HG03439 (cell line): ENCODE data around the gene GABBR2.

Experiments used
- ATAC-seq: cut with Tn5 transposase; IDR thresholded peaks from one replicate; pipeline ENCODE4 v1.9.1; 2021; ENCODE audit warnings: mild to moderate bottlenecking, moderate library complexity; ENCODE audit not compliant: unreplicated experiment

GABBR2 gene

GRCh38 chr9:98381311-98382103, 327.2 kb downstream of the GABBR2 start:
- ATAC-seq = no peak

GRCh38 chr9:98380065-98380681, 328.6 kb downstream of the GABBR2 start:
- ATAC-seq = no peak

- no peak for ATAC-seq
Observed at GRCh38 chr9:98379572-98379971, 329.2 kb downstream of the GABBR2 start.

GRCh38 chr9:98378794-98379193, 329.9 kb downstream of the GABBR2 start:
- ATAC-seq = no peak

- no peak for ATAC-seq
Observed at GRCh38 chr9:98378206-98378780, 330.4 kb downstream of the GABBR2 start.

DNA sequence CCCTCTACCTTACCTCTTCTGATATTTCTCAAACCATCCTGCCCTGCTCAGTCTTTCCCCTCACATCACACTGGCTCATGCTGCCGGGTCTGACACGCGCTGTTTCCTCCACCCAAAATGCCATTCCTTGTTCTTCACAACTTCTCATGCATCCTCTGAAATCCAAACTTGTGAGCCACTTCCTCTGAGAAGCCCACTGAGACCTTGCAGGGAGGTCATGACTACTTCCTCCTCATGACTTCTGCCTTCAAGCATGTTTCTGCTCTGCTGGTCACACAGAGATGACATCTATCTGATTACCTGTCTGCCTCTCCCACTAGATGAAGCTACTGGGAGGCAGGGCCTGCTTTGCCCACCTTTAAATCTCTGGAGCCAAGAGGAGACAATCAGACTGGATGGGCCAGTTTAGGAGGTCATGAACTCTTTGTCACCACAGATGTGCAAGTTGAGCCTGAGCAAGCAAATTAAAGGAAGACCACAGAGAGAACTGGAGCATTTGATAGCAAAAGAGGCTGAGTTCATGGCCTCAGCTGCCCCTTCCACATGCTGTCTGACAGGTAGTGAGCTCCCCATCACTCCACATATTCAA, 333.5 kb downstream of the GABBR2 start:
- no peak for ATAC-seq

- ATAC-seq = no peak
Observed at GRCh38 chr9:98374385-98375051, 334.2 kb downstream of the GABBR2 start.

DNA sequence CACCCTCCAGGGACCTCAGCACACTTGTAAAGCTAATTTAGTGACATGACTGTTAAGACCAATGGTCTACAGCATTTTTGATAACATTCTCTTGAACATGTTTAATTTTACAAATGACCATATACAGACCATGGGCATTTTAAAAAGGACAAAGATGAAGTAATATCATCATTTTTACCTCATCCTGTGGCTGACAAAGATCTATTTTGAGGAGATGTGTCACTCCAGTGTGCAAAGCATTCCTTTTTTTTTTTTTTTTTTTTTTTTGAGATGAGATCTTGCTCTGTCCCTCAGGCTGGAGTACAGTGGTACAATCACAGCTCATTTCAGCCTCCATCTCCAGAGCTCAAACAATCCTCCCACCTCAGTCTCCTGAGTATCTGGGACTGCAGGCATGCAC, 335.1 kb downstream of the GABBR2 start:
- ATAC-seq = no peak

GRCh38 chr9:98372077-98372836, 336.5 kb downstream of the GABBR2 start:
- no peak for ATAC-seq

- ATAC-seq = no peak
Observed at GRCh38 chr9:98370976-98371315, 337.8 kb downstream of the GABBR2 start.

DNA sequence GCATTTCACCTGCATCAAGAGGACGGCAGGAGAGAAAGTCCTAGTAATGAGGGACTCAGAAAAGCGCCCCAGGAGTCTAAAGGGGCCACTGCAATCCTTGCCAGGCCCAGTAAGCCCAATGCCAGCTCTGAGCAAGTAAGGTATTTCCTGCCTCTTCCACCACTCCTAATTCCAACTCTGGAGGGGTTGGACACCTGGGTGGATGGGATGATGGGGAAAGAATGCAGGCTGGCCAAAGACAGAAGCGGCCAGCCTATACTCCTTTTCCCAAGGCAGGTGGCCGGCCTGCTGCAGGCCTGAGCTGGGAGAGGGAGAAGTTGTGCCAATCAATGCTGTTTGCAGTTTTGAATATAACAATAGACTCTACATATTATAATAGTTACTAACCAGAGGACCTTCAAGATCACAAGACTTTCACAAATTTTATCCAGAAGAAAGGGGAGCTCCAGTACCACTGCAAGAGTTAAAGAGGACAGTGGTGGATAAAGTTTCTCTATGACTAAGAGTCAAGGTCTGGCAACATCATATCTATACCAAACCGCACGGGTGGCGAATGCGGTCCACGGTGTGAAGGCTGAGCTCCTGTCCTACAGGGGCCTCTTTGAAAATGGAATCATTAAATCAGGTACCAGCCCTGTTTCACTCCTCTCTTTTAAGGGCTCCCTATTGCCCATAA, 338.3 kb downstream of the GABBR2 start:
- ATAC-seq = no peak

GRCh38 chr9:98369896-98370295, 338.8 kb downstream of the GABBR2 start:
- no peak for ATAC-seq

GRCh38 chr9:98369471-98369870, 339.3 kb downstream of the GABBR2 start:
- no peak for ATAC-seq

DNA sequence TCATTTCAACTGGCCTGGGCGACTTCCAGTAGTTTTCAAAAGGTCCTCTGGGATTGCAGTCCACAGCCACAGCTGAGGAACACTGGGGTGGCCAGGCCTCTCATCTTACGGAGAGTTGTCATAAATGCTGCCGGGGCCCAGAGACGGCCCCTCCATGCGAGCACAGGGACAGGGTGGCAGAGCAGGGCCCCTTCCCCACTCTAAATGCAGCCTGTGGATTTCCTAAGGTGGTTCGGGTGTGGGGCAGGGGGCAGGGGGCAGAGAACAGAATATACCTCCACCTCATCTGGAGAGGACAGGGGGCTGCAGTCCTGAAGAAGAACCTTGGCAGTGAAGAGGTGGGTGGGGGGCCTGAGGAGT, 339.7 kb downstream of the GABBR2 start:
- ATAC-seq = no peak

DNA sequence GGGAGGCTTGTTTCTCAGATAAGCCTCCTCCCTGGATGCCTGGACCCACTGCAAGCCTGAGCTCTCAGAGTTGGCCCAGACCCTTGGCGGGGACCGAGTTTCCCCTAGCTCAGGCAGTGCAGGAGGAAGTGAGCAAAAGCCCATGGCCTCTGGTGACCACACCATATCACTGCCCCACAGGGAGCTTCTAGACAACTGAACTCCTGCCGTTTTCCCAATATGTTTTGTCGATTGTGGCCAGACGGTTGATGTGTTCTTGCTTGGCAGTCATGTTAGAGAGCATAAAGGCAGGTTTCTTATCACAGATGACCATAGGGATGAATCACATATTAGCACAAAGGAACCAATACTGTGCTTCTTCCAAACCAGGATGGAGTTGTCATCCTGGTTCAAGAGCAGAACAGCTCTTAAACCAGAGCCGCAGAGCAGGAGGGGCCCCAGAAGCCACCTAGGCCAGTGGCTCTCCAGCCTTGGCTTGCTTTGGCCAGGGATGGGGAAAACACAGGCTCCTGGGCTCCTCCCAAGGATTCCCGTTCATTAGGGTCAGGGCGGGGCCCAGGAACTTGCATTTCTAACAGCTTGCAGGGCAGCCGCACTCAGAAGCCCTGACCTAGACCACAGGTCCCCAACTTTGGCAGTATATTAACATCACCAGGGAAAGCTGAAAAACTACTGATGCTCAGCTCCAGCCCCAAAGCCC, 340.2 kb downstream of the GABBR2 start:
- ATAC-seq = no peak

DNA sequence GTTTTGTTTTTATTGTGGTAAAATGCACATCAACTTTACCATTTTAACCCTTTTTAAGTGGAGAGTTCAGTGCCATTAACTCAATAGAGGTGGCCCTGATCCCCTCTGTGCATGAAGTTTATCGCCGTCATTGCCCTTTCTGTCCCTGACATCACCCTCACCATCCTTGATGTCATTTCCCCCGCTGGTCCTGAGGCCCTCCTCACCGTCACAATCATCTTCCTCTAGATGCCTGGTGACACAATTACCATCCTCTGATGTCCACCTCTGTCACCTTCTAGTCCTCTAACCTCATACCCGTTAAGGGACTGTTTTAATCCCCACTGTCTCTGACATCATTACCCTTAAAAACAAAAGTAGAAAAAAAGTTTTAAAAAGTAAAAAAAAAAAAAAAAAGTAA, 340.8 kb downstream of the GABBR2 start:
- ATAC-seq = no peak

GRCh38 chr9:98367371-98367900, 341.3 kb downstream of the GABBR2 start:
- no peak for ATAC-seq

GRCh38 chr9:98365781-98366180, 343.0 kb downstream of the GABBR2 start:
- no peak for ATAC-seq

GRCh38 chr9:98365227-98365669, 343.5 kb downstream of the GABBR2 start:
- no peak for ATAC-seq
